ENCODE data around the gene ALDH3B2.
"Not testable (repeated sequence)": the region's sequence is repeated elsewhere in the genome, so short reads cannot be mapped to it uniquely, and the experiment has no call there.

The ALDH3B2 gene

GRCh38 chr11:67662835-67663531 is 11.4 kb downstream of the ALDH3B2 start:
- no peak for DNase-seq (ENCODE audit: low read depth in 1 of 2, low spot score in 1 of 2)

GRCh38 chr11:67662142-67662834 is 12.1 kb downstream of the ALDH3B2 start:
- DNase-seq (ENCODE audit: low read depth in 1 of 2, low spot score in 1 of 2) = no peak

GRCh38 chr11:67660752-67661151 is 13.7 kb downstream of the ALDH3B2 start:
- not testable (repeated sequence) for DNase-seq (ENCODE audit: low read depth in 1 of 2, low spot score in 1 of 2)

- DNase-seq (ENCODE audit: low read depth in 1 of 2, low spot score in 1 of 2) = not testable (repeated sequence)
These were observed 14.7 kb downstream of the ALDH3B2 start for GRCh38 chr11:67659651-67660165.

- no peak for DNase-seq (ENCODE audit: low read depth in 1 of 2, low spot score in 1 of 2)
These were observed 17.1 kb downstream of the ALDH3B2 start for GRCh38 chr11:67657300-67657699.

GRCh38 chr11:67656278-67656922 is 18.0 kb downstream of the ALDH3B2 start:
- DNase-seq (ENCODE audit: low read depth in 1 of 2, low spot score in 1 of 2) = no peak

- DNase-seq (ENCODE audit: low read depth in 1 of 2, low spot score in 1 of 2) = no peak
These were observed 20.2 kb downstream of the ALDH3B2 start for GRCh38 chr11:67654225-67654624.

GRCh38 chr11:67652965-67653845 is 21.2 kb downstream of the ALDH3B2 start:
- DNase-seq (ENCODE audit: low read depth in 1 of 2, low spot score in 1 of 2) = no peak

GRCh38 chr11:67651976-67652781 is 22.2 kb downstream of the ALDH3B2 start:
- DNase-seq (ENCODE audit: low read depth in 1 of 2, low spot score in 1 of 2) = no peak

- no peak for DNase-seq (ENCODE audit: low read depth in 1 of 2, low spot score in 1 of 2)
These were observed 24.6 kb downstream of the ALDH3B2 start for GRCh38 chr11:67649634-67650510.

GRCh38 chr11:67648796-67649613 is 25.4 kb downstream of the ALDH3B2 start:
- DNase-seq (ENCODE audit: low read depth in 1 of 2, low spot score in 1 of 2) = no peak

GRCh38 chr11:67648140-67648795 is 26.2 kb downstream of the ALDH3B2 start:
- no peak for DNase-seq (ENCODE audit: low read depth in 1 of 2, low spot score in 1 of 2)

- no peak for DNase-seq (ENCODE audit: low read depth in 1 of 2, low spot score in 1 of 2)
These were observed 27.0 kb downstream of the ALDH3B2 start for GRCh38 chr11:67647471-67647870.

- no peak for DNase-seq (ENCODE audit: low read depth in 1 of 2, low spot score in 1 of 2)
These were observed 27.7 kb downstream of the ALDH3B2 start for GRCh38 chr11:67646535-67647336.

- no peak for DNase-seq (ENCODE audit: low read depth in 1 of 2, low spot score in 1 of 2)
These were observed 28.6 kb downstream of the ALDH3B2 start for GRCh38 chr11:67645521-67646461.
